GM18868 (cell line): ENCODE results near the gene RRAS2.

ENCODE experiments used
- ATAC-seq: cut with Tn5 transposase; IDR thresholded peaks from one replicate; pipeline ENCODE4 v1.9.1; 2021; ENCODE audit warnings: mild to moderate bottlenecking, moderate library complexity; ENCODE audit not compliant: unreplicated experiment

Gene RRAS2

GRCh38 chr11:14230407-14230806, 128.6 kb downstream of the RRAS2 start:
- no peak for ATAC-seq

DNA sequence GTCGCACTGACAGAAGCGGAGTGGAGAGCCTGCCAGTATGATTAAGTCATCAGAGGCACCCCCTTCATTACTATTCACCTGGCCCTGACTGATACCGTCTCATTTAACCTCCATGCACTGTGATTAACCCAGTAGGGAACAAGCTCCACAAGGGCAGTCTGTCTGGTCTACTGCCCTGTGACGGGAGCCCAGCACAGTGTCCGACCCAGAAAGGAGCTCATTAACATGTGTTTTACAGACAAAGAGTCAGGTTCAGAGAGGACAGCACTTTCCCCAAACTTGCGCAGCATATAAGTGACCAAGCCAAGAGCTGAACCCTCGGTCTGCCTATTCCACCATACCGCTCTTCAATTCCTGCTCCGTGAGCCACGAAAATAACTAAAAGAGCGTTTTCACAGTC, 129.5 kb downstream of the RRAS2 start:
- no peak for ATAC-seq

DNA sequence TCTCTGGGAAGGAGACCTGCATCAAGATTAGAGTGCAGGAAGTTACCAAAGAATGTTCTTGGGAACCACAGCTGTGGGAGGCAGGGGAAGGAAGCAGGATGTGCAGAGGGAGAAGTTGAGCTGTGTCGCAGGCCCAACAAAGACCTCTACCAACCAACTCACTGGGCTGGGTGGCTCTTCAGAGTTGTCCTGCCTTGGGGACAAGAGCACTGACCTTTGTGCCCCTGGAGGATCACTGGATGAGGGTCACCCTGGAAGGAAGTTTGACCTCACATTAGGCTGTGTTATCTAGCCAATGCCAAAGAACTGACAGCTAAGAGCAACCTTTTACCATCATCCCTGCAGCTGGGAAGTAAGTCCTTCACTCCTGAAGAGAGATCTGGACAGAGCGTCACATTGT, 130.6 kb downstream of the RRAS2 start:
- ATAC-seq = no peak
